ENCODE data around the gene ADAM22.

- no peak for TF ChIP-seq CTCF (IDR thresholded peaks at IDR 0.05)
- no peak for TF ChIP-seq POLR2A (IDR thresholded peaks at IDR 0.05)
Observed at GRCh38 chr7:88071994-88072714, 138.1 kb downstream of the ADAM22 start.
